ENCODE measurements around the gene CLEC14A. TPM values are rescaled to one million over a fixed set of nuclear protein-coding genes. Genes with fewer than 3 reads are reported as not detected.

The CLEC14A gene
- polyA plus RNA-seq, 2 of the 4 experiments (the other 2 are of a cell fraction), result not detected

DNA sequence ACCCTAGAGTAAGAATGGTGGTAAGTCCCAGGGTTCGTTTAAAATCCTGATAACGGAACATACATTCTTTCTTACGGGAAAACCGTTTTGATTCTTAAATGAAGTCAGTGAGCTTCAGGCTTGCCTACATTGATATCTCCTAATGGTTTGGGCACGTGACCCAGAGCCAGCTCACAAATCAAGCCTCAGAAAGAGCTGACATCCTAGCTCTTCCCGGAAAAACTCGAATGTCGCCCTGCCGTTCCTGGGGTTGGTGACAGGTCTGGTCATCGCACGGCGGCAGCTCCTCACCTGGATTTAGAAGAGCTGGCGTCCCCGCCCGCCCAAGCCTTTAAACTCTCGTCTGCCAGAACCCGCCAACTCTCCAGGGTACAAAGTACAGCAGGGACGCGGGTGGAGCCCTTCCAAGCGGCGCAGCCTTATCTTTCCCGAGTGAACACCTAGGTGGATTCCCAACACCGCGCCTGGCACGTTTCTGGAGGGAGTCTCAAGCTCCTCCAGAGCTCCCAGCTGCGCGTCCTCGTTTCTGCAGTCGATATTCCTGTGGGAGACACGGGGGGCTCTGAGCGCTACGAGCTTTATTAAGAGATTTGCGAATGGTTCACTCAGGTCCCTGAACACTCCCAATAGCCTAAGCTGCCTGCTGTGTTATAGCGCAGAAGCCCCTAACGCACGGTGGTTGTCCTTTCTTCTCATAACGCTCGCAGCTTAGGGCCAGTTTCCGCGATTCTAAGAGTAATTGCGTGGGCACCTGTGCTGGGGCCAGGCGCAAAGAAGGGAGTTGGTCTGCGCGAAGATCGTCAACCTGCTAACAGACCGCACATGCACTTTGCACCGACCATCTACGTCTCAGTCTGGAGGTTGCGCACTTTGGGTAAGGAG lies 47.9 kb downstream of the CLEC14A start, which contains the start of gene SSTR1:
SSTR1 (plus strand) TSS at position 169 of the 882 bp plus-strand sequence. CDS start 1,486 bp downstream, outside the sequence.
- DNase-seq (ENCODE audit: low read depth in 1 of 2, low spot score in 1 of 2) (no peak), FAIRE-seq (no peak), ATAC-seq (no peak)
- H3K4me2 ChIP-seq, result no peak within 1 kb of the TSS
- H3K4me1 ChIP-seq, result no peaks in the 10 kb centered on the region
- WGBS (ENCODE audit: missing lambda C conversion rate), result 14% methylated on average over 37 of the region's 49 CpGs
- TF ChIP-seq PBX3 (IDR thresholded peaks at IDR 0.05), result no peak
- TF ChIP-seq RARB (CRISPR knock-in tag; IDR thresholded peaks at IDR 0.05), result no peak
- no peak for TF ChIP-seq RNF2 (IDR thresholded peaks at IDR 0.05; ENCODE audit: borderline replicate concordance, low read depth)
- no peak for TF ChIP-seq PHF8 (IDR thresholded peaks at IDR 0.05; ENCODE audit: borderline replicate concordance, low read depth)
- TF ChIP-seq RFX5 (IDR thresholded peaks at IDR 0.05), result no peak
- TF ChIP-seq, protein P1, sequence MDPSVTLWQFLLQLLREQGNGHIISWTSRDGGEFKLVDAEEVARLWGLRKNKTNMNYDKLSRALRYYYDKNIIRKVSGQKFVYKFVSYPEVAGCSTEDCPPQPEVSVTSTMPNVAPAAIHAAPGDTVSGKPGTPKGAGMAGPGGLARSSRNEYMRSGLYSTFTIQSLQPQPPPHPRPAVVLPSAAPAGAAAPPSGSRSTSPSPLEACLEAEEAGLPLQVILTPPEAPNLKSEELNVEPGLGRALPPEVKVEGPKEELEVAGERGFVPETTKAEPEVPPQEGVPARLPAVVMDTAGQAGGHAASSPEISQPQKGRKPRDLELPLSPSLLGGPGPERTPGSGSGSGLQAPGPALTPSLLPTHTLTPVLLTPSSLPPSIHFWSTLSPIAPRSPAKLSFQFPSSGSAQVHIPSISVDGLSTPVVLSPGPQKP (IDR thresholded peaks at IDR 0.05; ENCODE audit: low read depth, low read length), result no peak
- TF ChIP-seq BCL3 (IDR thresholded peaks at IDR 0.05), result no peak
- TF ChIP-seq HEYL (CRISPR knock-in tag; IDR thresholded peaks at IDR 0.05), result no peak
- no peak for TF ChIP-seq MAX (IDR thresholded peaks at IDR 0.05)
- TF ChIP-seq RCOR1 (IDR thresholded peaks at IDR 0.05; ENCODE audit: low read depth, low read length), result no peak
- H3K27ac ChIP-seq, result no peak within 1 kb of the TSS
- ChIA-PET CTCF (interaction anchor here (1.4 kb wide), 1 partner anchor 14 kb away, joined by 3 read pairs; no protein-coding TSS in a partner anchor), POLR2A (no interaction called here)
- no peak within 1 kb of the TSS for H3K4me3 ChIP-seq
- 0 out of 3 replicates have a peak, but pooled peaks cover 9% of the 10 kb centered on the region for H3K9me3 ChIP-seq

- no peak for FAIRE-seq
- ChIA-PET POLR2A (no interaction called here), CTCF (interaction anchor here (1.4 kb wide), 1 partner anchor 14 kb away, joined by 3 read pairs; no protein-coding TSS in a partner anchor)
- Histone ChIP-seq H3K9me3 (0 out of 3 replicates have a peak, but pooled peaks cover 9% of the 10 kb centered on the region), H3K4me1 (no peaks in the 10 kb centered on the region), H3K4me3 (no peak overlapping the region), H3K27ac (no peak overlapping the region), H3K4me2 (no peak overlapping the region)
- no peak for TF ChIP-seq HMGXB4 (CRISPR knock-in tag; IDR thresholded peaks at IDR 0.05; ENCODE audit: borderline replicate concordance)
- no peak for TF ChIP-seq EHF (CRISPR knock-in tag; IDR thresholded peaks at IDR 0.05)
- no peak for TF ChIP-seq CTCF (IDR thresholded peaks at IDR 0.05)
- TF ChIP-seq BHLHE40 (IDR thresholded peaks at IDR 0.05; ENCODE audit: low read depth, low read length), result no peak
- TF ChIP-seq CBX2 (IDR thresholded peaks at IDR 0.05; ENCODE audit: borderline replicate concordance, low read depth), result no peak
- TF ChIP-seq RAD21 (conservative IDR thresholded peaks at IDR 0.05 in 1 of 2, IDR thresholded peaks at IDR 0.05 in 1 of 2), result no peak
- TF ChIP-seq USF2 (IDR thresholded peaks at IDR 0.05), result no peak
- TF ChIP-seq, protein P1 (IDR thresholded peaks at IDR 0.05; ENCODE audit: low read depth, low read length), result no peak
- TF ChIP-seq NFE2L2 (conservative IDR thresholded peaks at IDR 0.05; ENCODE audit: low read length), result no peak
- no peak for TF ChIP-seq ZSCAN20 (CRISPR knock-in tag; IDR thresholded peaks at IDR 0.05)
- no peak for DNase-seq (ENCODE audit: low read depth in 1 of 2, low spot score in 1 of 2)
- ATAC-seq, result no peak
- 3% methylated on average over 5 of the region's 5 CpGs for WGBS (ENCODE audit: missing lambda C conversion rate)
Observed at GRCh38 chr14:38207377-38207735, 48.5 kb downstream of the CLEC14A start.

Measured in A549 (cell line).